Skeletal muscle tissue (tissue), 4 donors: Measurements from ENCODE around the gene CNTNAP1. TPM values are rescaled to one million over a fixed set of nuclear protein-coding genes. Genes with fewer than 3 reads are reported as not detected.

Experiments used
- H3K27ac ChIP-seq: one replicate; pipeline ENCODE4 v1.7.0; 2013; ENCODE audit warnings: mild to moderate bottlenecking, low read depth, low read length, inconsistent platforms
- H3K27me3 ChIP-seq, 3 donors: one replicate each; pipeline ENCODE4 v1.7.0; 2013; ENCODE audit warnings: low read length in 3 of 3; ENCODE audit not compliant: control insufficient read depth in 3 of 3, insufficient read depth in 3 of 3
- H3K36me3 ChIP-seq, 3 donors: one replicate each; pipeline ENCODE4 v1.7.0; 2013; ENCODE audit warnings: low read length in 3 of 3; ENCODE audit not compliant: control insufficient read depth in 3 of 3, insufficient read depth in 3 of 3
- H3K4me1 ChIP-seq, 3 donors: one replicate each; pipeline ENCODE4 v1.7.0; 2013; ENCODE audit warnings: low read length in 3 of 3, mild to moderate bottlenecking in 3 of 3; ENCODE audit not compliant: control insufficient read depth in 3 of 3, insufficient read depth in 3 of 3
- H3K4me3 ChIP-seq, 3 donors: one replicate each; pipeline ENCODE4 v1.7.0; 2013; ENCODE audit warnings: low read length in 3 of 3
- H3K9ac ChIP-seq, 3 donors: one replicate each; pipeline ENCODE4 v1.7.0; 2013; ENCODE audit warnings: low read length in 3 of 3, mild to moderate bottlenecking in 3 of 3, moderate library complexity in 2 of 3, low read depth in 1 of 3
- H3K9me3 ChIP-seq, 3 donors: one replicate each; pipeline ENCODE4 v1.7.0; 2013; ENCODE audit warnings: low read length in 3 of 3; ENCODE audit not compliant: control insufficient read depth in 3 of 3
- total RNA-seq: library from RNA; depleted of rRNA; stranded (reverse); fragments of >200 nt; gene quantifications from one replicate; pipeline ENCODE4 v1.2.3, GENCODE V29; 2014
- donor health status: Osteomylitis.

Gene CNTNAP1
- total RNA-seq, 1 donor from 2014 or later = 8.9 TPM

- Histone ChIP-seq H3K9me3 (no peaks in the 10 kb centered on the region), H3K27ac (peak within 1 kb of the TSS; percentile 97), H3K36me3 (peaks cover 17 to 21% (median 20%) of the 10 kb centered on the region in 3 donors), H3K27me3 (no peaks in the 10 kb centered on the region), H3K4me1 (peaks cover 49 to 73% (median 49%) of the 10 kb centered on the region in 3 donors), H3K9ac (peak within 1 kb of the TSS; percentile 94 to 97 (median 95)), H3K4me3 (peak within 1 kb of the TSS; percentile 90 to 94 (median 93))
Measured at GRCh38 chr17:42676424-42677011, 5.8 kb upstream of the CNTNAP1 start, which contains the start of gene PLEKHH3. Gene PLEKHH3 (minus strand): TSS chr17:42676994. CDS start chr17:42676563, 431 bp downstream.

DNA sequence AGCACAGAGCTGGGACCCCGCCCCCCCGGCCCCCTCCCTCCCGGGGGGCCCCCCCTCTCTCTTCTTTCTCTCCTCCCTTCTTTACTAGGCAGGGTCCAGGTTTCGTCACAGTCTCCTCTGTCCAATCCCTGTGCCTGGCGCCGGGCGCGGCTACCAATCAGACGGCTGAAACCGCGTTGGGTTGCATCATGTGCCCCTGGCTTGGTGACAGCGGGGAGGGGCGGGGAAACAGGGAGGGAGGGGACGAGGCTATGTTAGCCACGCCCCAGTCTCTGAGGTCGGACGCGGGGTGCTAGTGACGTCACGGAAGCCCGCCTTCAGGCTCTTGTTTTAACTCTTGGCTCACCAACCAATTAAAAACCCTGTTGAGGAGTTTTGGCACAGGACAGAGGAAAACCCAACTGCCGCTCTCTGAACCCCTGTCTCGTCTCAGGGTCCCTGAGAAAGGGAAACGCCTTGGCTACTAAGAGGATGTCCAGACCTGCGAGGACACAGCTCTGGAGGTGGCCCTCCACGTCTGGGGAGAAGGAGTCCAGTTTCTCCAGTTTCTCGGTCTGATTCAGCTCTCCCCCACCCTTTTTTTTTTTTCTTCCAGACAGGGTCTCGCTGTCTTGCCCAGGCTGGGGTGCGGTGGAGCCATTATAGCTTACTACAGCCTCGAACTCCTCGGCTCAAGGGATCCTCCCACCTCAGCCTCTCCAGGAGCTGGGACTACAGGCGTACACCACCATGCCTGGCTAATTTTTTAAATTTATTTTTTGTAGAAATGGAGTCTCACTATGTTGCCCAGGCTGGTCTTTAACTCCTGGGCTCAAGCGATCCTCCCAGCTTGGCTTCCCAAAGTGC lies 5.1 kb upstream of the CNTNAP1 start:
- no peaks in the 10 kb centered on the region for H3K9me3 ChIP-seq
- peaks cover 11 to 16% (median 15%) of the 10 kb centered on the region in 3 donors for H3K36me3 ChIP-seq
- H3K4me1 ChIP-seq = peaks cover 53 to 72% (median 56%) of the 10 kb centered on the region in 3 donors
- peak overlapping the region; percentile 86 to 94 (median 90) for H3K4me3 ChIP-seq
- peaks cover 0 to 2% (median 0%) of the 10 kb centered on the region in 3 donors for H3K27me3 ChIP-seq
- peak overlapping the region; percentile 97 for H3K27ac ChIP-seq
- H3K9ac ChIP-seq = peak overlapping the region; percentile 85 to 97 (median 91)

GRCh38 chr17:42677921-42678781 lies 4.2 kb upstream of the CNTNAP1 start:
- Histone ChIP-seq H3K36me3 (peaks cover 1 to 8% (median 6%) of the 10 kb centered on the region in 3 donors), H3K27ac (peak overlapping the region; percentile 96), H3K4me3 (peak overlapping the region; percentile 78 to 86 (median 81)), H3K9ac (peak overlapping the region; percentile 85 to 91 (median 89)), H3K4me1 (peaks cover 57 to 72% (median 60%) of the 10 kb centered on the region in 3 donors), H3K27me3 (peaks cover 0 to 3% (median 0%) of the 10 kb centered on the region in 3 donors), H3K9me3 (no peaks in the 10 kb centered on the region)

- Histone ChIP-seq H3K27me3 (peaks cover 0 to 3% (median 0%) of the 10 kb centered on the region in 3 donors), H3K9me3 (no peaks in the 10 kb centered on the region), H3K27ac (peak overlapping the region; percentile 96), H3K9ac (peak overlapping the region; percentile 84 to 92 (median 91)), H3K36me3 (peaks cover 0 to 2% (median 0%) of the 10 kb centered on the region in 3 donors), H3K4me3 (peak overlapping the region; percentile 73 to 92 (median 86)), H3K4me1 (peaks cover 56 to 73% (median 61%) of the 10 kb centered on the region in 3 donors)
Measured at GRCh38 chr17:42678951-42679491, 3.3 kb upstream of the CNTNAP1 start.

- Histone ChIP-seq H3K4me1 (peaks cover 53 to 69% (median 57%) of the 10 kb centered on the region in 3 donors), H3K27me3 (peaks cover 0 to 3% (median 0%) of the 10 kb centered on the region in 3 donors), H3K4me3 (peak overlapping the region; percentile 72 to 92 (median 86)), H3K9me3 (no peaks in the 10 kb centered on the region), H3K36me3 (no peaks in the 10 kb centered on the region), H3K9ac (peak overlapping the region; percentile 84 to 92 (median 91)), H3K27ac (peak overlapping the region; percentile 96)
Measured at GRCh38 chr17:42679492-42680330, 2.6 kb upstream of the CNTNAP1 start.

DNA sequence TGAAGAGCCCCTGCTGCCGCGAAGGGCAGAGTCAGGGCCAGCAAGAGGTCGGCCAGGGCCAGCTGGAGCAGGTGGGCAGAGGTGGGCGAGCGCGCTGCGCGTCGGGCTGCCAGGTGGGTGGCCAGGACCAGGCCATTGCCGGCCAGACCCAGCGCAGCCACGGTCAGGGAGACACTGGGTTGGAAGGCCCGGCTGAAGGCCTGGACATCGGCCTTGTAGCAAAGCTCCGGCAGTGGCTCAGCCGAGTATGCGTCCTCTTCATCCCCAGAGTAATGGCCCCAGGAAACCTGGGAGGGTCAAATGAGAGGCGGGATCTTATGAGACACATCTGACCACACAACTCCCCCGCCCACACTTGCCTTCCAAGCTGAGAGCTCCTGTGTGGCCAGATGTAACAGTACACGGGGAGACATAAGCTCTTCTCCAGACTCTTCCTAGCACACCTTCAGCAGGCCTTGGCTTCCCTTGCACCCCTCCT lies 2.0 kb upstream of the CNTNAP1 start:
- Histone ChIP-seq H3K4me3 (peak overlapping the region; percentile 72 to 92 (median 86)), H3K4me1 (peaks cover 51 to 68% (median 56%) of the 10 kb centered on the region in 3 donors), H3K9me3 (no peaks in the 10 kb centered on the region), H3K27ac (peak overlapping the region; percentile 96), H3K27me3 (peaks cover 0 to 3% (median 0%) of the 10 kb centered on the region in 3 donors), H3K36me3 (peaks cover 4 to 6% (median 4%) of the 10 kb centered on the region in 3 donors), H3K9ac (peak overlapping the region; percentile 84 to 92 (median 91))

- Histone ChIP-seq H3K36me3 (peaks cover 13 to 22% (median 18%) of the 10 kb centered on the region in 3 donors), H3K4me1 (peaks cover 48 to 55% (median 49%) of the 10 kb centered on the region in 3 donors), H3K27ac (peak overlapping the region; percentile 64), H3K9ac (peak overlapping the region; percentile 56 to 76 (median 61)), H3K4me3 (peak overlapping the region; percentile 56 to 67 (median 66)), H3K27me3 (peaks cover 0 to 3% (median 0%) of the 10 kb centered on the region in 3 donors), H3K9me3 (no peaks in the 10 kb centered on the region)
Measured at GRCh38 chr17:42682722-42683403, 532 bp downstream of the CNTNAP1 start.

- Histone ChIP-seq H3K27ac (peak overlapping the region; percentile 13), H3K9me3 (no peaks in the 10 kb centered on the region), H3K27me3 (peaks cover 0 to 3% (median 0%) of the 10 kb centered on the region in 3 donors), H3K9ac (peak overlapping the region; percentile 56 to 76 (median 65)), H3K4me3 (peak overlapping the region; percentile 56 to 67 (median 66)), H3K4me1 (peaks cover 46 to 52% (median 47%) of the 10 kb centered on the region in 3 donors), H3K36me3 (peaks cover 16 to 22% (median 18%) of the 10 kb centered on the region in 3 donors)
Measured at GRCh38 chr17:42683407-42684034, 1.2 kb downstream of the CNTNAP1 start.
